Activated T-cell treated with anti-CD3 and anti-CD28 coated beads for 48 hours (primary cell): Measurements from ENCODE around the gene SYDE1.
"Not testable (repeated sequence)": the region's sequence is repeated elsewhere in the genome, so short reads cannot be mapped to it uniquely, and the experiment has no call there.

ENCODE experiments used
- DNase-seq: peaks from one replicate; pipeline ENCODE4 v3.0.0-alpha.2; 2020; ENCODE audit warnings: low read depth

The SYDE1 gene

DNA sequence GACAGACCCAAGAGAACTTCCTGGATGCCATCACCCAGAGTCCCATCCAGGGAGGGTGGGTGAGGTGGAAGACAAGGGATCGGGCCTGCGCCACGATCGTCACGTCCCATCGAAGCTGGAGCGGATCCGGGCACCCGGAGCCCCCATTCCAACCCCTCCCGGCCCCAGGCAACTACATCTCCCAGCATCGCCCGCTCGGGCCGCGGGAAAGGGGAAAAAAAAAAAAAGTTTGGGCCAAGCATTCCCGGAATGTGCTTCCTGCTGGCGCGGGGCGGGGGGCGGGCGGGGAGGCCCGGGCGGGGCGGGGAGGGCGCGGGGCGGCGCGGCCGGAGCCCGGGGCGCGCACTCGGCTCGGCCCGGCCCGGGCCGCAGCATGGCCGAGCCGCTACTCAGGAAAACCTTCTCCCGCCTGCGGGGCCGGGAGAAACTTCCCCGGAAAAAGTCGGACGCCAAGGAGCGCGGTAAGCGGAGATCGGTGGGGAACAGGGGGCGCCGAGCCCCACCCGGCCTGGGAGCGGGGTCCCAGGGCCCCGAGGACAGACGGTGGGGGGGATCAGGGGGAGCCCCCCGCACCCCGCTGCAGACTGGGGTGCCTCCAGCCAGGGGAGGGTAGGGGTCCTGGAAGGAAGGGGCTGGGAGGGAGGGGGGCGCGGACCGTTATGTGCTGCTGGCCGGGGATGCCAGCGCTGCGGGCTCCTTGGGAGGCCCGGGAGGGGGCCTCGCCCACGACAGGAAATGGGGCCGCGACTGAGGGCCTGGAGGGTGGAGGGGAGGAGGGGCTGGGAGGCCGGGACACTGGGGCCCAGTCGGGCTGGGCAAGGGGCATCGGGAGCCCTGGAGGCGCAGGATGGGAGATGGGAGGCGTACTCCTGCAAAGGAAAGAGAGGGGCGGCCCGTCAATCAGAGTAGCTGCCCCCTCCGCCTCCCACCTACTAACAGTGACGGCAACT, at the start of gene SYDE1:
TSS of gene SYDE1 (plus strand) at position 341 of the 950 bp plus-strand sequence. CDS start at position 374, 33 bp downstream.
- peak; percentile 41 for DNase-seq

DNA sequence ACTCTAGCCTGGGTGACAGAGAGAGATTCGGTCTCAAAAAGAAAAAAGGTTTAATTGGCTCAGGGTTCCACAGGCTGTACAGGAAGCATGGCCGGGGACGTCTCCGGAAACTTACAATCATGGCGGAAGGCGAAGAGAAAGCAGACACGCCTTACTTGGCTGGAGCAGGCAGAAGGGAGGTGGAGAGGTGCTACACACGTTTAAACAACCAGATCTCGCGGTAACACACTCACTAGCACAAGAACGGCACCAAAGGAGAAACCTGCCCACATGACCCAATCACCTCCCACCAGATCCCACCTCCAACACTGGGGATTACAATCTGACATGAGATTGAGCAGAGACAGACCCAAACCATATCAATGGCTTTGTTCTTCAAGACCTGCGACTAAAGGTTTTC, 45.2 kb upstream of the SYDE1 start:
- DNase-seq, result no peak

DNA sequence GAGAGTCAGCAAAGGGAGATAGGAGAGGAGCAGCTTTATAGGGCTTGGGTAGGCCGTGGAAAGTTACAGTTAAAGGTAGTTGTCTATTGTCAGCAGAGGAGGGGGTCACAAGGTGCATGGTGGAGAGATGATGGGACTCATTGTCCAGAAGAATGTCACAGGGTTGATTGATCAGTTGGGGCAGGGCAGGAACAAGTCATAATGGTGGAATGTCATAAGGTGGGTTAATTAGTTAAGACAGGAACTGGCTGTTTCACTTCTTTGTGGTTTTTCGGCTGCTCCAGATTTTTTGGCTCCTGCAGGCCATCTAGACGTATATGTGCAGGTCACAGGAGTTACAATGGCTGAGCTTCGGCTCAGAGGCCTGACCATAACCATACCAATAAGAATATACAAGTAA, 36.8 kb upstream of the SYDE1 start:
- DNase-seq, result not testable (repeated sequence)

GRCh38 chr19:15072930-15073647, 34.1 kb upstream of the SYDE1 start:
- DNase-seq, result no peak

GRCh38 chr19:15074371-15074770, 32.8 kb upstream of the SYDE1 start:
- no peak for DNase-seq

GRCh38 chr19:15075806-15076205, 31.4 kb upstream of the SYDE1 start:
- no peak for DNase-seq

GRCh38 chr19:15080002-15080401, 27.2 kb upstream of the SYDE1 start:
- not testable (repeated sequence) for DNase-seq

DNA sequence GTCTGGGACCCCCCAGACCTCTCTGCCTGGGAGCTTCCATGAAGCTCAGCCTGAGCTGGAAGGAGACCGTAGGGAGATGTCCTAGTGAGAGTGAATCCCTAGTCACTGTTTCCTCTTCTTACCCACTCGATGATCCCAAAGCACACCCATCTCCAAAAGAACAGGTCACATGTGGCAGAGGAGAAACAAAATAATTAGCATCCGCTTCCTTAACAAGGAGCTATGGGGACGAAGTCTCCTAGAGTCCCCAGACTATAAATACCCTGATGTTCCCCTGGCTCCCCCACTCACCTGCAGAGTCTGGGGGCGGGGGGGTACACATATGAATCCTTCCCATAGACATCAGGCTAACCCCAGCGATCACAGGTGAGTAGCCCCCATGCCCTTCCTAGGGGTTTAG, 25.3 kb upstream of the SYDE1 start, which contains the start of gene OR1I1:
TSS of gene OR1I1 (plus strand) at position 301 of the 400 bp plus-strand sequence. CDS start 4,855 bp downstream, outside the sequence.
- no peak for DNase-seq

DNA sequence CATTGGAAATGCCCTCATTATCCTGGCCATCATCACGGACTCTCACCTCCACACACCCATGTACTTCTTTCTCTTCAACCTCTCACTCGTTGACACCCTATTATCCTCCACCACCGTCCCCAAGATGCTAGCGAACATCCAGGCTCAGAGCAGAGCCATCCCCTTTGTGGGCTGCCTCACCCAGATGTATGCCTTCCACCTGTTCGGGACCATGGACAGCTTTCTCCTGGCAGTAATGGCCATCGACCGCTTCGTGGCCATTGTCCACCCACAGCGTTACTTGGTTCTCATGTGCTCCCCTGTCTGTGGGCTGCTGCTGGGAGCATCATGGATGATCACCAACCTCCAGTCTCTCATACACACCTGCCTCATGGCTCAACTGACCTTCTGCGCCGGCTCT, 20.0 kb upstream of the SYDE1 start:
- no peak for DNase-seq

DNA sequence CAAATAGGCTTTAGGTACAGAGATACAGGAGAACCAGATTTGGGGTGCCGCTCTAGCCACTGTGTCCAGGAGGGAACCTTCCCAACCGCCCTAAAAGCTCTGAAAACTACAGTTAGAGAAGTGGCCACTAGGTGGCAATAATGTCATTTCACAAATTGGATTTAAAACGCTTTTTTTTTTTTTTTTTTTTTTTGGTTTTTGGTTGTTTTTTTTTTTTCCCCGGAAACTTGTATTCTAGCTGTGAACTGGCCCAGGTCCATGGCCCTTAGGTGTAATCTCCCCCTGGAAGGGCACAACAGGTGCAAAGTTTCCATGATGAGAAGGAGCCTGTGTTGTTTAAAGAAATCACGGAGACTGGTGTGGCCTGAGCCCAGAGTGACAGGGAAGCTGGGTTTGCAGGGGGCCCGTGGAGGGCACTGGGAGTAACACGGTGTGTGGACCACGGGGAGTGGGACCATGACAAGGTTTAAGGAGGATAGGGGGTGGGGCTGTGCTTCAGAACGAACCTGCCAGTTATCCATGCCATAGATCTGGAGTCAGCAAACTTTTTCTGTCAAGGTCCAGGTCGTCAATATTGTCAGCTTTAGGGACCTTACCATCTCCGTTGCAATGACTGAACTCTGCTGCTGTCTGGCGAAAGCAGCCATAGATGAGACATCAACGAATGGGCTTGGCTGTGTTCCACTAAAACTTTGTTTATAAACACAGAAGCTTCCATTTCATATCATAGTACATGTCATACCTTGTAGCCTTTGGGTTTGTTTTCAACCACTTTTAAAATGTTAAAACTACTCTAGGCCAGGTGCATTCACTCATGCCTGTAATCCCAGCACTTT, 15.1 kb upstream of the SYDE1 start:
- DNase-seq, result no peak

DNA sequence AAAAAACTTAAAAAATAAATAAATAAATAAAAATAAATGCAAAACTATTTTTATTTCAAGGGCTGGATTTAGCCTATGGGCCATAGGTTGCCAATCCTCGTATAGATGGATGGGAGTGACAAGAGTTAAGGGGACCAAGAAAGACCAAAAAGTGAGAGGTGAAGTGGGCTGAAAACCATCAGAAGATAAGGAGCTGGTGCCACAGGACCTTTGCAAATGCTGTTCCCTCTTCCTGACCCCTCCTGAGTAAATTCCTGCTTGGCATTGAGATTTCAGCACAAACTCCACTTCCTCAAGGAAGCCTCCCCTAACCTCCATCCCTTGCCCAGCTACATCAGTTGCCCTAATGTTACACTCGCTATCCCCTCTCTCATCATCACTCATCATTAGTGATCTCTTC, 14.2 kb upstream of the SYDE1 start:
- DNase-seq, result no peak

DNA sequence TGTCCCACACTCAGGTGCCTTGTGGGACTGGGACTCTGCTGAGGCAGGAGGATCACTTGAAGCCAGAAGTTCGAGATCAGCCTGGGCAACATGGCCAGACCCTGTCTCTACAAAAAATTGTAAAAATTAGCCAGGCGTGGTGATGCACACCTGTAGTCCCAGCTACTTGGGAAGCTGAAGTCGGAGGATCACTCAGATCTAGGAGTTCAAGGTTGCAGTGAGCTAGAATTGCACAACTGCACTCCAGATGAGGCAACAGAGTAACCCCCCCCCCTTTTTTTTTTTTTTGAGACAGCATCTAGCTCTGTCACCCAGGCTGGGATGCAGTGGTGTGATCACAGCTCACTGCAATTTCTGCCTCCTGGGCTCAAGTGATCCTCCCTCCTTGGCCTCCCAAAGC, 11.0 kb upstream of the SYDE1 start:
- no peak for DNase-seq

DNA sequence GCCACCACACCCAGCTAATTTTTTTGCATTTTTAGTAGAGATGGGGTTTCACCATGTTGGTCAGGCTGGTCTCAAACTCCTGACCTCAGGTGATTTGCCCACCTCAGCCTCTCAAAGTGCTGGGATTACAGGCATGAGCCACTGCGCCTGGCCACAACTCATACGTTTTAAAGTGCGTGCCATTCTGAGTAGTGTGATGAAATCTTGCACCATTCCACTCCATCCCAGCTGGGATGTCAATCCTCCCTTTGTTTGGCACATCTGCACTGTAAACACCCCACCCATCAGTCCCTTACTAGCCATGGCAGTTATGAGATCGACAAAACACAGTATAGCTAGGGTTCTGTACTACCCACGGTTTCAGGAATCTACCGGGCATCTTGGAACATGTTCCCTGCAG, 9.2 kb upstream of the SYDE1 start:
- not testable (repeated sequence) for DNase-seq

- DNase-seq, result no peak
Observed at GRCh38 chr19:15098460-15098859, 8.7 kb upstream of the SYDE1 start.

- DNase-seq, result no peak
Observed at GRCh38 chr19:15099017-15099582, 8.1 kb upstream of the SYDE1 start.

- peak; percentile 52 for DNase-seq
Observed at GRCh38 chr19:15101479-15102082, 5.6 kb upstream of the SYDE1 start.

DNA sequence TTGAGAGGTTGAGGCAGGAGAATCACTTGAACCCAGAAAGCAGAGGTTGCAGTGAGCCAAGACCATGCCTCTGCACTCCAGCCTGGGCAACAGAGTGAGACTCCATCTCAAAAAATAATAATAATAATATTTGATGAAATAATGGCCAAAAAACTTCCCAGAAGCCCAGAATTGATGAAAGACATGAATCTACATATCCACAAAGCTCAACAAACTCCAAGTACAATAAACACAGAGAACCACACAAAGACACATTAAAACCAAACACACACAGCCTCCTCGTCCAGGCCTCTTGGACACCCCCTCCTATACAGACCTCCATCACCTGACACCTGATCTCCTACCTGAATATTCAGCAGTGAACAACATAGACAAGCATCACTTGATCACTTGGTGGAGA, 3.2 kb upstream of the SYDE1 start:
- DNase-seq, result no peak

DNA sequence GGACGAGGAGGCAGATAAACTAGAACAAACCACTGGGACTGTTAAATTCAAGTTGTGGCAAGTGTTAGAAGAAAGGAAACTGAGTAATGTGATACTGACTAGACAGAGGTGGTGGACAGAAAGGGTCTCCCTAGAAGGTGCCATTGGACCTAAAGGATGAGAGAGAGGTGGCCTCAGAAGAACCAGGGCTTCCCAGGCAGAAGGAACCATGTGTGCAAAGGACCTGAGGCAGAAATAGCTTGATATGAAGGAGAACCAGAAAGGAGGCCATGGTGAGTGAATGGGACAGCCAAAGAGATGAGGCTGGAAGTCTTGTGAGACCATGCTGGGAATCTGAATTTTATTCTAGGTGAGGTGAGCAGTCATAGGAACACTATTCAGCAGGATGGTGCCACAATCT, 2.8 kb upstream of the SYDE1 start:
- DNase-seq, result no peak

DNA sequence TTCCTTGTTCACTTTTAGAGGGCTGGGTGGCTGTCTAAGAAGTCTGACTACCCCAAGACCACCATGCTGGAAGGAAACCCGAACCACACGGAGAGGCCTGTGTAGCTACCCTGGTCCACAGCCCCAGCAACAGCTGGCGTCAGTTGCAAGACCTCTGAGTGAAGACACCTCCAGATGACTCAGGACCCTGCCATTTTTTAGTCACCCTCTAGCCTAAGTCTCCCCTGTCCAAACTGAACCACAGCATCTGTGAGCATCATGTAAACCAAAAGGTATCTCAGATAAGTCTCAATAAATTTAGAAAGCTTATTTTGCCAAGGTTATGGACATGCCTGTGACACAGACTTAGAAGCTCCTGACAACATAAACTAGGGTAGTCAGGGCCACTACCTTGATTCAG, 2.2 kb upstream of the SYDE1 start:
- DNase-seq, result no peak

- no peak for DNase-seq
Observed at GRCh38 chr19:15108145-15108844, 1.1 kb downstream of the SYDE1 start.
